Panc1 (cell line): ENCODE results near the gene TAP2. TPM values are rescaled to one million over a fixed set of nuclear protein-coding genes. Genes with fewer than 3 reads are reported as not detected.

Experiments used
- ATAC-seq: fragments of 200-7000 bp; cut with Tn5 transposase; 2 replicates; pipeline ENCODE4 v1.9.1; 2020; ENCODE audit warnings: mild to moderate bottlenecking, moderate library complexity
- BruUV-seq: library from RNA; stranded (reverse); fragments of 400-500 nt; replicated peaks from 2 replicates; lab custom pipeline; 2021; lab: Mats Ljungman, UMichigan
- CTCF ChIA-PET: fragments of 300-600 bp; sonication (Branson Sonifier 250); formaldehyde crosslinking; loops from one replicate; lab custom pipeline; 2022; ENCODE audit warnings: antibody characterized with exemption; lab: Charles Lee
- POLR2A ChIA-PET: fragments of 300-600 bp; sonication (Branson Sonifier 250); formaldehyde crosslinking; loops from one replicate; lab custom pipeline; 2022; ENCODE audit warnings: antibody characterized with exemption; lab: Charles Lee
- DNase-seq: peaks from one replicate; pipeline ENCODE4 v3.0.0-alpha.2; 2010; ENCODE audit warnings: low read depth, low spot score
- H3K27ac ChIP-seq: 2 replicates; pipeline ENCODE4 v1.5.1; 2011; ENCODE audit warnings: mild to moderate bottlenecking, low read length, inconsistent platforms
- H3K27me3 ChIP-seq: fragments of 200-500 bp; sonication (Bioruptor generic); 2 replicates; pipeline ENCODE4 v1.6.0; 2014; ENCODE audit warnings: low read length, inconsistent platforms; ENCODE audit not compliant: control insufficient read depth, insufficient read depth
- H3K36me3 ChIP-seq: fragments of 200-500 bp; sonication (Bioruptor generic); 2 replicates; pipeline ENCODE4 v1.5.1; 2014; ENCODE audit warnings: inconsistent platforms, mild to moderate bottlenecking, low read length, moderate library complexity; ENCODE audit not compliant: control insufficient read depth, insufficient read depth
- H3K4me1 ChIP-seq: 2 replicates; pipeline ENCODE4 v1.5.1; 2011; ENCODE audit warnings: inconsistent platforms, mild to moderate bottlenecking, low read length, moderate library complexity; ENCODE audit not compliant: control insufficient read depth, insufficient read depth
- H3K4me3 ChIP-seq, 2 experiments: 2 replicates each; pipeline ENCODE4 v1.5.1; 2011 to 2012; ENCODE audit warnings: low read depth in 2 of 2, low read length in 2 of 2, mild to moderate bottlenecking in 2 of 2, inconsistent platforms in 1 of 2, moderate library complexity in 1 of 2
- H3K9me3 ChIP-seq: fragments of 200-500 bp; sonication (Bioruptor generic); 2 replicates; pipeline ENCODE4 v1.5.1; 2014; ENCODE audit warnings: low read depth, mild to moderate bottlenecking, inconsistent platforms, low read length, moderate library complexity; ENCODE audit not compliant: control insufficient read depth, insufficient read depth
- POLR2AphosphoS5 ChIP-seq: IDR thresholded peaks from 2 replicates; pipeline ENCODE4 v1.6.1; 2012; ENCODE audit warnings: mild to moderate bottlenecking, low read depth, low read length, moderate library complexity
- SIN3A ChIP-seq: IDR thresholded peaks from 2 replicates; pipeline ENCODE4 v1.6.1; 2012; ENCODE audit warnings: low read depth, mild to moderate bottlenecking, low read length, moderate library complexity, borderline replicate concordance; ENCODE audit not compliant: insufficient read depth
- TCF7L2 ChIP-seq: IDR thresholded peaks from 2 replicates; pipeline ENCODE4 v1.6.1; 2011; ENCODE audit warnings: mild to moderate bottlenecking, low read depth, low read length, inconsistent platforms
- in situ Hi-C: cut with HindIII; loops from 2 replicates; pipeline ENCODE4 v1.10.0; 2016; ENCODE audit warnings: low sequenced_read_pairs, low pct_unique_long_range_greater_than_20kb
- intact Hi-C: fragments of 100-400 bp; cut with micrococcal nuclease; formaldehyde crosslinking; loops from one replicate; pipeline ENCODE4 v1.10.0; 2022; ENCODE audit not compliant: unreplicated experiment
- total RNA-seq: library from RNA; stranded (reverse); gene quantifications from one replicate; pipeline ENCODE4 v1.2.1, GENCODE V29; 2021; ENCODE audit not compliant: unreplicated experiment
- TF ChIP-seq, protein P1 (sequence below): fragments of 450-650 bp; IDR thresholded peaks from 2 replicates; pipeline ENCODE4 v1.5.1; 2017; ENCODE audit warnings: mild to moderate bottlenecking
- TF ChIP-seq, protein P2 (sequence below), 2 experiments: IDR thresholded peaks; 2 replicates each; pipeline ENCODE4 v1.6.1; 2011 to 2012; ENCODE audit warnings: low read depth in 2 of 2, control low read depth in 1 of 2, low read length in 1 of 2, mild to moderate bottlenecking in 1 of 2, moderate library complexity in 1 of 2; ENCODE audit not compliant: insufficient read depth in 1 of 2

The TAP2 gene
- total RNA-seq, 1 experiment from 2014 or later = 93.6 TPM

DNA sequence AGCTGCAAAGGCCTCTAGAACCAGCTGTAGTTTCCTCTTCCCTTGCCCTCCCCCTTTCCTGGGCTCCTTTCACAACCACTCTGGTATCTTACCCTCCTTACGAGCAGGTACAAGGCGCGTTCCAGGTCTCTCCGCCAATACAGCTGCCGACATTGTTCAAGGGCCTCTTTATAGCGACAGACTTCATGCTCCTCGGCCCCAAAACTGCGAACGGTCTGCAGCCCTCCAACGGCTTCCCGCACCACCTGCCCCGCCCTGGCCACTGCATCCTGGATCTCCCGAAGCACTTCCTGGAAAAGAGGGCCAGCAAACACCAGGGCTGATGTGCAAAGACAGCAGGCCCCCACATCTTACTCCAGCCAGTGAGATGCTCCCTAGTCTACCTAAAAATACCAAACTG, 6.0 kb downstream of the TAP2 start:
- TF ChIP-seq POLR2AphosphoS5 (no peak), TCF7L2 (no peak), SIN3A (no peak)
- TF ChIP-seq, protein P1, sequence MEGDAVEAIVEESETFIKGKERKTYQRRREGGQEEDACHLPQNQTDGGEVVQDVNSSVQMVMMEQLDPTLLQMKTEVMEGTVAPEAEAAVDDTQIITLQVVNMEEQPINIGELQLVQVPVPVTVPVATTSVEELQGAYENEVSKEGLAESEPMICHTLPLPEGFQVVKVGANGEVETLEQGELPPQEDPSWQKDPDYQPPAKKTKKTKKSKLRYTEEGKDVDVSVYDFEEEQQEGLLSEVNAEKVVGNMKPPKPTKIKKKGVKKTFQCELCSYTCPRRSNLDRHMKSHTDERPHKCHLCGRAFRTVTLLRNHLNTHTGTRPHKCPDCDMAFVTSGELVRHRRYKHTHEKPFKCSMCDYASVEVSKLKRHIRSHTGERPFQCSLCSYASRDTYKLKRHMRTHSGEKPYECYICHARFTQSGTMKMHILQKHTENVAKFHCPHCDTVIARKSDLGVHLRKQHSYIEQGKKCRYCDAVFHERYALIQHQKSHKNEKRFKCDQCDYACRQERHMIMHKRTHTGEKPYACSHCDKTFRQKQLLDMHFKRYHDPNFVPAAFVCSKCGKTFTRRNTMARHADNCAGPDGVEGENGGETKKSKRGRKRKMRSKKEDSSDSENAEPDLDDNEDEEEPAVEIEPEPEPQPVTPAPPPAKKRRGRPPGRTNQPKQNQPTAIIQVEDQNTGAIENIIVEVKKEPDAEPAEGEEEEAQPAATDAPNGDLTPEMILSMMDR = no peak
- TF ChIP-seq, protein P2, sequence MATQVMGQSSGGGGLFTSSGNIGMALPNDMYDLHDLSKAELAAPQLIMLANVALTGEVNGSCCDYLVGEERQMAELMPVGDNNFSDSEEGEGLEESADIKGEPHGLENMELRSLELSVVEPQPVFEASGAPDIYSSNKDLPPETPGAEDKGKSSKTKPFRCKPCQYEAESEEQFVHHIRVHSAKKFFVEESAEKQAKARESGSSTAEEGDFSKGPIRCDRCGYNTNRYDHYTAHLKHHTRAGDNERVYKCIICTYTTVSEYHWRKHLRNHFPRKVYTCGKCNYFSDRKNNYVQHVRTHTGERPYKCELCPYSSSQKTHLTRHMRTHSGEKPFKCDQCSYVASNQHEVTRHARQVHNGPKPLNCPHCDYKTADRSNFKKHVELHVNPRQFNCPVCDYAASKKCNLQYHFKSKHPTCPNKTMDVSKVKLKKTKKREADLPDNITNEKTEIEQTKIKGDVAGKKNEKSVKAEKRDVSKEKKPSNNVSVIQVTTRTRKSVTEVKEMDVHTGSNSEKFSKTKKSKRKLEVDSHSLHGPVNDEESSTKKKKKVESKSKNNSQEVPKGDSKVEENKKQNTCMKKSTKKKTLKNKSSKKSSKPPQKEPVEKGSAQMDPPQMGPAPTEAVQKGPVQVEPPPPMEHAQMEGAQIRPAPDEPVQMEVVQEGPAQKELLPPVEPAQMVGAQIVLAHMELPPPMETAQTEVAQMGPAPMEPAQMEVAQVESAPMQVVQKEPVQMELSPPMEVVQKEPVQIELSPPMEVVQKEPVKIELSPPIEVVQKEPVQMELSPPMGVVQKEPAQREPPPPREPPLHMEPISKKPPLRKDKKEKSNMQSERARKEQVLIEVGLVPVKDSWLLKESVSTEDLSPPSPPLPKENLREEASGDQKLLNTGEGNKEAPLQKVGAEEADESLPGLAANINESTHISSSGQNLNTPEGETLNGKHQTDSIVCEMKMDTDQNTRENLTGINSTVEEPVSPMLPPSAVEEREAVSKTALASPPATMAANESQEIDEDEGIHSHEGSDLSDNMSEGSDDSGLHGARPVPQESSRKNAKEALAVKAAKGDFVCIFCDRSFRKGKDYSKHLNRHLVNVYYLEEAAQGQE (IDR thresholded peaks at IDR 0.05; ENCODE audit: insufficient read depth in 1 of 2, low read depth in 2 of 2, low read length in 1 of 2) = no peak
- H3K4me1 ChIP-seq = peaks cover 7% of the 10 kb centered on the region; the same call in 1 of the 2 replicates
- ChIA-PET POLR2A (no interaction called here), CTCF (no interaction called here)
- no peak overlapping the region for H3K4me3 ChIP-seq
- DNase-seq (no peak), ATAC-seq (no peak)
- H3K36me3 ChIP-seq = peaks cover 4% of the 10 kb centered on the region; the same call in 1 of the 2 replicates
- no TSS peak for BruUV-seq
- no peaks in the 10 kb centered on the region for H3K27me3 ChIP-seq
- intact Hi-C loops = no loop called here
- H3K9me3 ChIP-seq = no peaks in the 10 kb centered on the region
- in situ Hi-C loops = no loop called here
- H3K27ac ChIP-seq = no peak overlapping the region

DNA sequence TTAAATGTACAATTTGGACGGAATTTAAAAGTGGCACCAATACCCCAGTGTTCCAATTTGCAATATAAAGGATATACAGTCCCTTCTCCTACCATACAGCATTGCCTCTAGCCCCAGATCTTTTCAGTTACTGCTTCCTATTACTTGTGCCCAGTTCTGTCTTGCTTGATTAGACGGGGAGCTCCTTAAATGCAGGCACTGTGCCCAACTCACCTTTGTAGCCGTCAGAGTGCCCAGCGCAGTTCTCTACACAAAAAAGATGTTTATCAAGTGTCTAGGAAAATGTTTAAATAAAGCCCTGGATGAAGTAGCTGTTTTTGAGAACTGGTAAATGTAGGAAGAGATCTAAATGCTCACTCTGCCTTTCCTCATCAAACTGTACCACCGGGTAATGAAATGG, 7.6 kb downstream of the TAP2 start:
- TF ChIP-seq, protein P1 = no peak
- TF ChIP-seq POLR2AphosphoS5 (no peak), SIN3A (no peak), TCF7L2 (no peak)
- TF ChIP-seq, protein P2 (IDR thresholded peaks at IDR 0.05; ENCODE audit: insufficient read depth in 1 of 2, low read depth in 2 of 2, low read length in 1 of 2) = no peak

More for the DNA sequence above, 7.6 kb downstream of the TAP2 start:
- no peaks in the 10 kb centered on the region for H3K4me1 ChIP-seq
- no peaks in the 10 kb centered on the region for H3K27me3 ChIP-seq
- CTCF ChIA-PET = no interaction called here
- DNase-seq = no peak
- no peak for ATAC-seq
- intact Hi-C loops (no loop called here), in situ Hi-C loops (no loop called here)
- POLR2A ChIA-PET = no interaction called here
- peaks cover 4% of the 10 kb centered on the region; the same call in 1 of the 2 replicates for H3K36me3 ChIP-seq
- H3K4me3 ChIP-seq = no peak overlapping the region
- BruUV-seq = no TSS peak
- no peaks in the 10 kb centered on the region for H3K9me3 ChIP-seq
- H3K27ac ChIP-seq = no peak overlapping the region
